Karpas-422 (cell line): ENCODE results near the gene WHRN. TPM values are rescaled to one million over a fixed set of nuclear protein-coding genes. Genes with fewer than 3 reads are reported as not detected.

ENCODE experiments used
- DNase-seq: peaks from one replicate; pipeline ENCODE4 v3.0.0-alpha.2; 2015
- H2AFZ ChIP-seq: fragments of 200-600 bp; sonication (generic); 2 replicates; pipeline ENCODE4 v1.6.1; 2014; ENCODE audit warnings: antibody characterized with exemption, low read length, mixed read lengths
- H3K27ac ChIP-seq: fragments of 200-600 bp; sonication (generic); 2 replicates; pipeline ENCODE4 v1.5.1; 2014; ENCODE audit warnings: mild to moderate bottlenecking, low read length, moderate library complexity
- H3K27me3 ChIP-seq: fragments of 200-600 bp; sonication (generic); 2 replicates; pipeline ENCODE4 v1.6.1; 2014; ENCODE audit warnings: low read length, mixed read lengths
- H3K36me3 ChIP-seq: fragments of 200-600 bp; sonication (generic); 2 replicates; pipeline ENCODE4 v1.6.1; 2014; ENCODE audit warnings: low read length, mixed read lengths; ENCODE audit not compliant: insufficient read depth
- H3K4me1 ChIP-seq: fragments of 200-600 bp; sonication (generic); 2 replicates; pipeline ENCODE4 v1.6.1; 2014; ENCODE audit warnings: mild to moderate bottlenecking, low read length, mixed read lengths
- H3K4me2 ChIP-seq: fragments of 200-600 bp; sonication (generic); 2 replicates; pipeline ENCODE4 v1.6.1; 2014; ENCODE audit warnings: low read length, low read depth, mild to moderate bottlenecking; ENCODE audit not compliant: poor library complexity, severe bottlenecking
- H3K4me3 ChIP-seq: fragments of 200-600 bp; sonication (generic); 2 replicates; pipeline ENCODE4 v1.5.1; 2014; ENCODE audit warnings: mild to moderate bottlenecking, antibody characterized with exemption, low read length, mixed read lengths
- H3K79me2 ChIP-seq: fragments of 200-600 bp; sonication (generic); 2 replicates; pipeline ENCODE4 v1.6.1; 2014; ENCODE audit warnings: mild to moderate bottlenecking, low read length, mixed read lengths
- H3K9ac ChIP-seq: fragments of 200-600 bp; sonication (generic); 2 replicates; pipeline ENCODE4 v1.6.0; 2014; ENCODE audit warnings: low read length
- H3K9me2 ChIP-seq: fragments of 200-600 bp; sonication (generic), shearing (Covaris generic); replicated peaks from 2 replicates; pipeline ENCODE4 v1.6.0; 2014; ENCODE audit warnings: mild to moderate bottlenecking, low read length, moderate library complexity; ENCODE audit not compliant: insufficient read depth
- H3K9me3 ChIP-seq: fragments of 300-700, 200-600 bp; sonication (generic); 2 replicates; pipeline ENCODE4 v1.6.1; 2014; ENCODE audit warnings: low read length, mixed read lengths
- H4K20me1 ChIP-seq: fragments of 200-600 bp; sonication (generic); 2 replicates; pipeline ENCODE4 v1.6.1; 2014; ENCODE audit warnings: mild to moderate bottlenecking, antibody characterized with exemption, low read length, low read depth; ENCODE audit not compliant: insufficient read depth
- total RNA-seq: library from RNA; depleted of rRNA; stranded (reverse); fragments of >200 nt; shearing (Covaris generic); gene quantifications from 2 replicates; pipeline ENCODE4 v1.2.3, GENCODE V29; 2014; ENCODE audit warnings: low replicate concordance

Gene WHRN
- total RNA-seq, 1 experiment from 2014 or later, result 0.30 TPM

DNA sequence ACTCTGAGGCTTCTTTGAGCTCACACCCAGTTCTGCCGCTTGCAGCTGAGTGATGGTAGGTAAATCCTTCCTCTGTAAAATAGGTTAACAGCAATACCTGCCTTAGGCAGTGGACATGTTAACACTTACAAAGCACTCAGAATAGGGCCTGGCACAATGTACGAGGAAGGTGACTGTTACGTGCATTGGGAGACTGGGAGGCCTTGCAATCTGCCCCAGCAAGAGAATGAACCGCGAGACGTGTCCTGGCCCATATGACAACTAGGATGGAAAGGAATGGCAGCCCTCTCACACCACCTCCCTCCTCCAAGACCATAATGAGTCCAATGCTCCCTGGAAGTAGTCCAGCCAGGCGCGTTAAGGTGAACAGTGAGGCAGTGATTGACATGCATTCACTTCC is 94.4 kb downstream of the WHRN start:
- Histone ChIP-seq H3K9me3 (no peaks in the 10 kb centered on the region), H3K9ac (no peak overlapping the region), H3K36me3 (no peaks in the 10 kb centered on the region), H3K27me3 (no peaks in the 10 kb centered on the region), H3K79me2 (no peaks in the 10 kb centered on the region), H3K9me2 (no peaks in the 10 kb centered on the region), H4K20me1 (no peaks in the 10 kb centered on the region), H3K27ac (no peak overlapping the region), H3K4me2 (no peak overlapping the region), H3K4me1 (no peaks in the 10 kb centered on the region), H2AFZ (no peak overlapping the region), H3K4me3 (no peak overlapping the region)
- no peak for DNase-seq

- DNase-seq, result no peak
- Histone ChIP-seq H3K4me1 (no peaks in the 10 kb centered on the region), H3K4me3 (no peak overlapping the region), H3K9me3 (no peaks in the 10 kb centered on the region), H3K9ac (no peak overlapping the region), H3K27me3 (no peaks in the 10 kb centered on the region), H3K4me2 (no peak overlapping the region), H2AFZ (no peak overlapping the region), H3K79me2 (no peaks in the 10 kb centered on the region), H3K9me2 (no peaks in the 10 kb centered on the region), H3K36me3 (no peaks in the 10 kb centered on the region), H3K27ac (no peak overlapping the region), H4K20me1 (no peaks in the 10 kb centered on the region)
These were observed 95.4 kb downstream of the WHRN start for GRCh38 chr9:114409842-114410241.

GRCh38 chr9:114409103-114409780 is 96.0 kb downstream of the WHRN start:
- H3K4me1 ChIP-seq, result no peaks in the 10 kb centered on the region
- DNase-seq, result no peak
- H3K9me3 ChIP-seq, result no peaks in the 10 kb centered on the region
- no peak overlapping the region for H3K9ac ChIP-seq
- no peak overlapping the region for H3K4me3 ChIP-seq
- no peaks in the 10 kb centered on the region for H3K79me2 ChIP-seq
- H3K9me2 ChIP-seq, result no peaks in the 10 kb centered on the region
- no peak overlapping the region for H3K27ac ChIP-seq
- no peak overlapping the region for H2AFZ ChIP-seq
- no peaks in the 10 kb centered on the region for H3K27me3 ChIP-seq
- no peak overlapping the region for H3K4me2 ChIP-seq
- H3K36me3 ChIP-seq, result no peaks in the 10 kb centered on the region
- H4K20me1 ChIP-seq, result no peaks in the 10 kb centered on the region

- Histone ChIP-seq H3K4me1 (no peaks in the 10 kb centered on the region), H3K79me2 (no peaks in the 10 kb centered on the region), H2AFZ (no peak overlapping the region), H3K4me3 (no peak overlapping the region), H3K27me3 (no peaks in the 10 kb centered on the region), H3K27ac (no peak overlapping the region), H3K36me3 (no peaks in the 10 kb centered on the region), H3K4me2 (no peak overlapping the region), H4K20me1 (no peaks in the 10 kb centered on the region), H3K9me3 (no peaks in the 10 kb centered on the region), H3K9ac (no peak overlapping the region), H3K9me2 (no peaks in the 10 kb centered on the region)
- no peak for DNase-seq
These were observed 96.6 kb downstream of the WHRN start for GRCh38 chr9:114408645-114409044.

GRCh38 chr9:114407889-114408288 is 97.4 kb downstream of the WHRN start:
- DNase-seq, result peak; percentile 39
- H3K27me3 ChIP-seq, result no peaks in the 10 kb centered on the region
- H3K36me3 ChIP-seq, result no peaks in the 10 kb centered on the region
- no peak overlapping the region for H3K4me3 ChIP-seq
- no peak overlapping the region for H3K4me2 ChIP-seq
- H3K9me3 ChIP-seq, result no peaks in the 10 kb centered on the region
- H3K4me1 ChIP-seq, result no peaks in the 10 kb centered on the region
- H3K9ac ChIP-seq, result no peak overlapping the region
- no peak overlapping the region for H3K27ac ChIP-seq
- no peaks in the 10 kb centered on the region for H4K20me1 ChIP-seq
- H2AFZ ChIP-seq, result no peak overlapping the region
- no peaks in the 10 kb centered on the region for H3K9me2 ChIP-seq
- no peaks in the 10 kb centered on the region for H3K79me2 ChIP-seq

DNA sequence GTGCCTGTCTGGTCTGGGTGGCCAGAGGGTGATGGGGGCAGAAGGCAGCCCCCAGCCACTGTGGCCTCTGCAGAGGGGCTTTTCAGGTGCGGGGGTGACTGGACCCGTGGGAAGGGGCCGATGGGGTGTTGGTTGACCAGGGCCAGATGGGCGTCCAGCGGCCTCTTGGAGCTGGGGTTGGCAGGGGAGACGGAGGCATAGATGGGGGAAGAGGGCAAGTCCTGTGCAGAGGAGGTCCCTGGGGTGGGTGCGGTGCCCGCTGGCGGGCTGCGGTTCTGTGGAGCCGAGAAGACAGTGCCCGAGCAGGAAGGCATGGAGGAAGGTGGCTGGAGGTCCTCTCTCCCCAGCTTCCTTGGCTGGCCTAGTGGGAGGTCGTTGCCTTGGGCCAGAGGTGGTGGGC is 98.8 kb downstream of the WHRN start:
- H3K4me1 ChIP-seq, result no peaks in the 10 kb centered on the region
- DNase-seq, result no peak
- H4K20me1 ChIP-seq, result no peaks in the 10 kb centered on the region
- no peak overlapping the region for H2AFZ ChIP-seq
- H3K79me2 ChIP-seq, result no peaks in the 10 kb centered on the region
- no peak overlapping the region for H3K27ac ChIP-seq
- H3K9ac ChIP-seq, result no peak overlapping the region
- no peaks in the 10 kb centered on the region for H3K9me2 ChIP-seq
- H3K9me3 ChIP-seq, result no peaks in the 10 kb centered on the region
- H3K4me3 ChIP-seq, result no peak overlapping the region
- no peaks in the 10 kb centered on the region for H3K27me3 ChIP-seq
- H3K4me2 ChIP-seq, result no peak overlapping the region
- H3K36me3 ChIP-seq, result no peaks in the 10 kb centered on the region

GRCh38 chr9:114405294-114406034 is 99.8 kb downstream of the WHRN start:
- no peak overlapping the region for H3K27ac ChIP-seq
- DNase-seq, result peak; percentile 93
- no peak overlapping the region for H2AFZ ChIP-seq
- no peaks in the 10 kb centered on the region for H3K36me3 ChIP-seq
- H3K9me3 ChIP-seq, result no peaks in the 10 kb centered on the region
- no peaks in the 10 kb centered on the region for H4K20me1 ChIP-seq
- no peak overlapping the region for H3K4me2 ChIP-seq
- H3K79me2 ChIP-seq, result no peaks in the 10 kb centered on the region
- H3K27me3 ChIP-seq, result no peaks in the 10 kb centered on the region
- no peaks in the 10 kb centered on the region for H3K9me2 ChIP-seq
- H3K4me3 ChIP-seq, result no peak overlapping the region
- H3K9ac ChIP-seq, result no peak overlapping the region
- no peaks in the 10 kb centered on the region for H3K4me1 ChIP-seq

GRCh38 chr9:114404531-114404930 is 100.7 kb downstream of the WHRN start:
- no peak overlapping the region for H3K27ac ChIP-seq
- no peak overlapping the region for H3K9ac ChIP-seq
- no peaks in the 10 kb centered on the region for H3K27me3 ChIP-seq
- H3K4me1 ChIP-seq, result no peaks in the 10 kb centered on the region
- no peaks in the 10 kb centered on the region for H3K79me2 ChIP-seq
- no peaks in the 10 kb centered on the region for H3K9me2 ChIP-seq
- H3K9me3 ChIP-seq, result no peaks in the 10 kb centered on the region
- no peaks in the 10 kb centered on the region for H3K36me3 ChIP-seq
- H3K4me2 ChIP-seq, result no peak overlapping the region
- H3K4me3 ChIP-seq, result no peak overlapping the region
- no peak overlapping the region for H2AFZ ChIP-seq
- no peak for DNase-seq
- H4K20me1 ChIP-seq, result no peaks in the 10 kb centered on the region
